ENCODE data around the gene TRIM22.
"Not testable (repeated sequence)": the region's sequence is repeated elsewhere in the genome, so short reads cannot be mapped to it uniquely, and the experiment has no call there.

The TRIM22 gene

GRCh38 chr11:5683620-5684019 lies 6.0 kb upstream of the TRIM22 start:
- Mint-ChIP-seq H3K27ac (peak overlapping the region; percentile 100), H3K4me3 (peak overlapping the region; percentile 96), H3K4me1 (peaks cover 38% of the 10 kb centered on the region)
- DNase-seq, result peak; percentile 48
- not testable (repeated sequence) for ATAC-seq; H3K36me3 Mint-ChIP-seq (ENCODE audit: low read depth); H3K9me3 Mint-ChIP-seq; H3K27me3 Mint-ChIP-seq

GRCh38 chr11:5684036-5684645 lies 5.4 kb upstream of the TRIM22 start:
- Mint-ChIP-seq H3K27ac (peak overlapping the region; percentile 100), H3K36me3 (ENCODE audit: low read depth) (peaks cover 5% of the 10 kb centered on the region), H3K4me1 (peaks cover 43% of the 10 kb centered on the region), H3K9me3 (peaks cover 4% of the 10 kb centered on the region), H3K27me3 (peaks cover 3% of the 10 kb centered on the region), H3K4me3 (peak overlapping the region; percentile 96)
- no peak for ATAC-seq
- no peak for DNase-seq

- Mint-ChIP-seq H3K27ac (peak within 1 kb of the TSS; percentile 100), H3K9me3 (peaks cover 4% of the 10 kb centered on the region), H3K4me1 (peaks cover 50% of the 10 kb centered on the region), H3K27me3 (peaks cover 3% of the 10 kb centered on the region), H3K36me3 (ENCODE audit: low read depth) (peaks cover 5% of the 10 kb centered on the region), H3K4me3 (peak within 1 kb of the TSS; percentile 96)
- DNase-seq (peak; percentile 77), ATAC-seq (peak; percentile 91)
Measured at GRCh38 chr11:5684646-5685362, 4.8 kb upstream of the TRIM22 start, which contains the start of gene TRIM5. Gene TRIM5, minus strand, starts transcription at chr11:5685074. Its CDS starts 4,897 bp downstream, at chr11:5680177.

- peaks cover 50% of the 10 kb centered on the region for H3K4me1 Mint-ChIP-seq
- no peak overlapping the region for H3K4me3 Mint-ChIP-seq
- H3K27me3 Mint-ChIP-seq, result peaks cover 3% of the 10 kb centered on the region
- H3K36me3 Mint-ChIP-seq (ENCODE audit: low read depth), result peaks cover 5% of the 10 kb centered on the region
- H3K9me3 Mint-ChIP-seq, result peaks cover 4% of the 10 kb centered on the region
- H3K27ac Mint-ChIP-seq, result no peak overlapping the region
- ATAC-seq (no peak), DNase-seq (no peak)
Measured at GRCh38 chr11:5686426-5686825, 3.2 kb upstream of the TRIM22 start.

- Mint-ChIP-seq H3K4me3 (peak overlapping the region; percentile 29), H3K27me3 (peaks cover 3% of the 10 kb centered on the region), H3K27ac (peak overlapping the region; percentile 95), H3K9me3 (peaks cover 1% of the 10 kb centered on the region), H3K36me3 (ENCODE audit: low read depth) (peaks cover 12% of the 10 kb centered on the region), H3K4me1 (peaks cover 59% of the 10 kb centered on the region)
- DNase-seq (no peak), ATAC-seq (no peak)
Measured at GRCh38 chr11:5688482-5688881, 1.1 kb upstream of the TRIM22 start.

- H3K4me3 Mint-ChIP-seq, result peak overlapping the region; percentile 94
- H3K4me1 Mint-ChIP-seq, result peaks cover 59% of the 10 kb centered on the region
- H3K27ac Mint-ChIP-seq, result peak overlapping the region; percentile 95
- DNase-seq, result no peak
- H3K9me3 Mint-ChIP-seq, result no peaks in the 10 kb centered on the region
- ATAC-seq, result no peak
- H3K36me3 Mint-ChIP-seq (ENCODE audit: low read depth), result peaks cover 13% of the 10 kb centered on the region
- H3K27me3 Mint-ChIP-seq, result no peaks in the 10 kb centered on the region
Measured at GRCh38 chr11:5690216-5690615, 626 bp downstream of the TRIM22 start.

GRCh38 chr11:5690736-5691135 lies 1.1 kb downstream of the TRIM22 start:
- Mint-ChIP-seq H3K27me3 (no peaks in the 10 kb centered on the region), H3K27ac (peak overlapping the region; percentile 95), H3K36me3 (ENCODE audit: low read depth) (peaks cover 14% of the 10 kb centered on the region), H3K4me3 (peak overlapping the region; percentile 94), H3K9me3 (no peaks in the 10 kb centered on the region), H3K4me1 (peaks cover 62% of the 10 kb centered on the region)
- no peak for ATAC-seq
- no peak for DNase-seq

- not testable (repeated sequence) for H3K9me3 Mint-ChIP-seq, DNase-seq, ATAC-seq, H3K27me3 Mint-ChIP-seq
- H3K4me3 Mint-ChIP-seq, result peak overlapping the region; percentile 94
- H3K27ac Mint-ChIP-seq, result peak overlapping the region; percentile 95
- peaks cover 19% of the 10 kb centered on the region for H3K36me3 Mint-ChIP-seq (ENCODE audit: low read depth)
- peaks cover 65% of the 10 kb centered on the region for H3K4me1 Mint-ChIP-seq
Measured at GRCh38 chr11:5691238-5691963, 1.8 kb downstream of the TRIM22 start.

- no peaks in the 10 kb centered on the region for H3K27me3 Mint-ChIP-seq
- H3K4me3 Mint-ChIP-seq, result peak overlapping the region; percentile 94
- no peaks in the 10 kb centered on the region for H3K9me3 Mint-ChIP-seq
- ATAC-seq (no peak), DNase-seq (no peak)
- peaks cover 70% of the 10 kb centered on the region for H3K4me1 Mint-ChIP-seq
- peak overlapping the region; percentile 95 for H3K27ac Mint-ChIP-seq
- peaks cover 23% of the 10 kb centered on the region for H3K36me3 Mint-ChIP-seq (ENCODE audit: low read depth)
Measured at GRCh38 chr11:5691964-5692361, 2.4 kb downstream of the TRIM22 start.

GRCh38 chr11:5694642-5695041 lies 5.1 kb downstream of the TRIM22 start:
- Mint-ChIP-seq H3K4me3 (peak overlapping the region; percentile 61), H3K4me1 (peaks cover 66% of the 10 kb centered on the region), H3K36me3 (ENCODE audit: low read depth) (peaks cover 39% of the 10 kb centered on the region), H3K27me3 (no peaks in the 10 kb centered on the region), H3K9me3 (no peaks in the 10 kb centered on the region), H3K27ac (peak overlapping the region; percentile 80)
- DNase-seq (no peak), ATAC-seq (peak; percentile 51)

- peaks cover 47% of the 10 kb centered on the region for H3K36me3 Mint-ChIP-seq (ENCODE audit: low read depth)
- H3K27me3 Mint-ChIP-seq, result no peaks in the 10 kb centered on the region
- H3K27ac Mint-ChIP-seq, result peak overlapping the region; percentile 80
- H3K4me1 Mint-ChIP-seq, result peaks cover 73% of the 10 kb centered on the region
- no peak overlapping the region for H3K4me3 Mint-ChIP-seq
- H3K9me3 Mint-ChIP-seq, result no peaks in the 10 kb centered on the region
- ATAC-seq (no peak), DNase-seq (no peak)
Measured at GRCh38 chr11:5695580-5695979, 6.0 kb downstream of the TRIM22 start.

GRCh38 chr11:5696210-5696609 lies 6.6 kb downstream of the TRIM22 start:
- Mint-ChIP-seq H3K27ac (peak overlapping the region; percentile 53), H3K27me3 (no peaks in the 10 kb centered on the region), H3K9me3 (no peaks in the 10 kb centered on the region), H3K4me1 (peaks cover 79% of the 10 kb centered on the region), H3K36me3 (ENCODE audit: low read depth) (peaks cover 50% of the 10 kb centered on the region), H3K4me3 (no peak overlapping the region)
- no peak for DNase-seq
- no peak for ATAC-seq

- Mint-ChIP-seq H3K27ac (peak overlapping the region; percentile 27), H3K9me3 (no peaks in the 10 kb centered on the region), H3K4me3 (no peak overlapping the region), H3K27me3 (no peaks in the 10 kb centered on the region), H3K4me1 (peaks cover 81% of the 10 kb centered on the region), H3K36me3 (ENCODE audit: low read depth) (peaks cover 52% of the 10 kb centered on the region)
- ATAC-seq (no peak), DNase-seq (no peak)
Measured at GRCh38 chr11:5698281-5698680, 8.7 kb downstream of the TRIM22 start.

GRCh38 chr11:5700421-5701054 lies 10.9 kb downstream of the TRIM22 start:
- H3K4me3 Mint-ChIP-seq, result no peak overlapping the region
- ATAC-seq (no peak), DNase-seq (no peak)
- H3K27ac Mint-ChIP-seq, result no peak overlapping the region
- no peaks in the 10 kb centered on the region for H3K27me3 Mint-ChIP-seq
- H3K36me3 Mint-ChIP-seq (ENCODE audit: low read depth), result peaks cover 64% of the 10 kb centered on the region
- peaks cover 76% of the 10 kb centered on the region for H3K4me1 Mint-ChIP-seq
- no peaks in the 10 kb centered on the region for H3K9me3 Mint-ChIP-seq
